Measurements from ENCODE around the gene GIT1. TPM values are rescaled to one million over a fixed set of nuclear protein-coding genes. Genes with fewer than 3 reads are reported as not detected.

GIT1 gene
- total and polyA plus RNA-seq, 2 experiments from 2014 or later = 15.9 to 60.9 TPM

DNA sequence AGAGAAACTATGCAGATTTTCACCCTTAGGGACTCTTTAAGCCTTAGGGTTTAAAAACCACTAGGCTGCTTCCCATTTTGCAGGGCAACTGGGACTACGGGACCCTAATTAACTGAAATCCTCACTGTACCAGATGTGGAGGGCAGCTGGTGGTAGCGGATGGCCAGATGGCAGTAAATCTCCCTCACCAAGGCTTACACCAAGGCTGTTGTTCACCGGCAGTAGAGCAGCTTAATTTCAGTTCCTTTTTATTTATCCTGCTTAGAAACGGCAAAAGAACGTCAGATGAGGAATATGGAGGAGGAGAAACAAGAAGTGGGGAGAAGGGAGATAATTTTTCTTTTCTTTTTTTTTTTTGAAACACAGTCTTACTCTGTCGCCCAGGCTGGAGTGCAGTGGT lies 29.1 kb downstream of the GIT1 start:
- no peak overlapping the region for H3K4me3 Mint-ChIP-seq
- no peak for TF ChIP-seq JUNB (IDR thresholded peaks at IDR 0.05; ENCODE audit: unreplicated experiment)
- TF ChIP-seq, protein P1, sequence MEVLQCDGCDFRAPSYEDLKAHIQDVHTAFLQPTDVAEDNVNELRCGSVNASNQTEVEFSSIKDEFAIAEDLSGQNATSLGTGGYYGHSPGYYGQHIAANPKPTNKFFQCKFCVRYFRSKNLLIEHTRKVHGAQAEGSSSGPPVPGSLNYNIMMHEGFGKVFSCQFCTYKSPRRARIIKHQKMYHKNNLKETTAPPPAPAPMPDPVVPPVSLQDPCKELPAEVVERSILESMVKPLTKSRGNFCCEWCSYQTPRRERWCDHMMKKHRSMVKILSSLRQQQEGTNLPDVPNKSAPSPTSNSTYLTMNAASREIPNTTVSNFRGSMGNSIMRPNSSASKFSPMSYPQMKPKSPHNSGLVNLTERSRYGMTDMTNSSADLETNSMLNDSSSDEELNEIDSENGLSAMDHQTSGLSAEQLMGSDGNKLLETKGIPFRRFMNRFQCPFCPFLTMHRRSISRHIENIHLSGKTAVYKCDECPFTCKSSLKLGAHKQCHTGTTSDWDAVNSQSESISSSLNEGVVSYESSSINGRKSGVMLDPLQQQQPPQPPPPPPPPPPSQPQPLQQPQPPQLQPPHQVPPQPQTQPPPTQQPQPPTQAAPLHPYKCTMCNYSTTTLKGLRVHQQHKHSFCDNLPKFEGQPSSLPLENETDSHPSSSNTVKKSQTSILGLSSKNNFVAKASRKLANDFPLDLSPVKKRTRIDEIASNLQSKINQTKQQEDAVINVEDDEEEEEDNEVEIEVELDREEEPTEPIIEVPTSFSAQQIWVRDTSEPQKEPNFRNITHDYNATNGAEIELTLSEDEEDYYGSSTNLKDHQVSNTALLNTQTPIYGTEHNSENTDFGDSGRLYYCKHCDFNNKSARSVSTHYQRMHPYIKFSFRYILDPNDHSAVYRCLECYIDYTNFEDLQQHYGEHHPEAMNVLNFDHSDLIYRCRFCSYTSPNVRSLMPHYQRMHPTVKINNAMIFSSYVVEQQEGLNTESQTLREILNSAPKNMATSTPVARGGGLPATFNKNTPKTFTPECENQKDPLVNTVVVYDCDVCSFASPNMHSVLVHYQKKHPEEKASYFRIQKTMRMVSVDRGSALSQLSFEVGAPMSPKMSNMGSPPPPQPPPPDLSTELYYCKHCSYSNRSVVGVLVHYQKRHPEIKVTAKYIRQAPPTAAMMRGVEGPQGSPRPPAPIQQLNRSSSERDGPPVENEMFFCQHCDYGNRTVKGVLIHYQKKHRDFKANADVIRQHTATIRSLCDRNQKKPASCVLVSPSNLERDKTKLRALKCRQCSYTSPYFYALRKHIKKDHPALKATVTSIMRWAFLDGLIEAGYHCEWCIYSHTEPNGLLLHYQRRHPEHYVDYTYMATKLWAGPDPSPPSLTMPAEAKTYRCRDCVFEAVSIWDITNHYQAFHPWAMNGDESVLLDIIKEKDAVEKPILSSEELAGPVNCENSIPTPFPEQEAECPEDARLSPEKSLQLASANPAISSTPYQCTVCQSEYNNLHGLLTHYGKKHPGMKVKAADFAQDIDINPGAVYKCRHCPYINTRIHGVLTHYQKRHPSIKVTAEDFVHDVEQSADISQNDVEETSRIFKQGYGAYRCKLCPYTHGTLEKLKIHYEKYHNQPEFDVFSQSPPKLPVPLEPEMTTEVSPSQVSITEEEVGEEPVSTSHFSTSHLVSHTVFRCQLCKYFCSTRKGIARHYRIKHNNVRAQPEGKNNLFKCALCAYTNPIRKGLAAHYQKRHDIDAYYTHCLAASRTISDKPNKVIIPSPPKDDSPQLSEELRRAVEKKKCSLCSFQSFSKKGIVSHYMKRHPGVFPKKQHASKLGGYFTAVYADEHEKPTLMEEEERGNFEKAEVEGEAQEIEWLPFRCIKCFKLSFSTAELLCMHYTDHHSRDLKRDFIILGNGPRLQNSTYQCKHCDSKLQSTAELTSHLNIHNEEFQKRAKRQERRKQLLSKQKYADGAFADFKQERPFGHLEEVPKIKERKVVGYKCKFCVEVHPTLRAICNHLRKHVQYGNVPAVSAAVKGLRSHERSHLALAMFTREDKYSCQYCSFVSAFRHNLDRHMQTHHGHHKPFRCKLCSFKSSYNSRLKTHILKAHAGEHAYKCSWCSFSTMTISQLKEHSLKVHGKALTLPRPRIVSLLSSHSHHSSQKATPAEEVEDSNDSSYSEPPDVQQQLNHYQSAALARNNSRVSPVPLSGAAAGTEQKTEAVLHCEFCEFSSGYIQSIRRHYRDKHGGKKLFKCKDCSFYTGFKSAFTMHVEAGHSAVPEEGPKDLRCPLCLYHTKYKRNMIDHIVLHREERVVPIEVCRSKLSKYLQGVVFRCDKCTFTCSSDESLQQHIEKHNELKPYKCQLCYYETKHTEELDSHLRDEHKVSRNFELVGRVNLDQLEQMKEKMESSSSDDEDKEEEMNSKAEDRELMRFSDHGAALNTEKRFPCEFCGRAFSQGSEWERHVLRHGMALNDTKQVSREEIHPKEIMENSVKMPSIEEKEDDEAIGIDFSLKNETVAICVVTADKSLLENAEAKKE (CRISPR knock-in tag; IDR thresholded peaks at IDR 0.05) = no peak
- no peak for TF ChIP-seq POLR2AphosphoS5 (IDR thresholded peaks at IDR 0.05; ENCODE audit: low read depth)
- no peak for TF ChIP-seq ZNF114 (CRISPR knock-in tag; IDR thresholded peaks at IDR 0.05)
- no peak for TF ChIP-seq EZH2phosphoT487 (IDR thresholded peaks at IDR 0.05; ENCODE audit: unreplicated experiment)
- TF ChIP-seq, protein P2, sequence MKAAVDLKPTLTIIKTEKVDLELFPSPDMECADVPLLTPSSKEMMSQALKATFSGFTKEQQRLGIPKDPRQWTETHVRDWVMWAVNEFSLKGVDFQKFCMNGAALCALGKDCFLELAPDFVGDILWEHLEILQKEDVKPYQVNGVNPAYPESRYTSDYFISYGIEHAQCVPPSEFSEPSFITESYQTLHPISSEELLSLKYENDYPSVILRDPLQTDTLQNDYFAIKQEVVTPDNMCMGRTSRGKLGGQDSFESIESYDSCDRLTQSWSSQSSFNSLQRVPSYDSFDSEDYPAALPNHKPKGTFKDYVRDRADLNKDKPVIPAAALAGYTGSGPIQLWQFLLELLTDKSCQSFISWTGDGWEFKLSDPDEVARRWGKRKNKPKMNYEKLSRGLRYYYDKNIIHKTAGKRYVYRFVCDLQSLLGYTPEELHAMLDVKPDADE (IDR thresholded peaks at IDR 0.05) = no peak
- TF ChIP-seq, protein P3, sequence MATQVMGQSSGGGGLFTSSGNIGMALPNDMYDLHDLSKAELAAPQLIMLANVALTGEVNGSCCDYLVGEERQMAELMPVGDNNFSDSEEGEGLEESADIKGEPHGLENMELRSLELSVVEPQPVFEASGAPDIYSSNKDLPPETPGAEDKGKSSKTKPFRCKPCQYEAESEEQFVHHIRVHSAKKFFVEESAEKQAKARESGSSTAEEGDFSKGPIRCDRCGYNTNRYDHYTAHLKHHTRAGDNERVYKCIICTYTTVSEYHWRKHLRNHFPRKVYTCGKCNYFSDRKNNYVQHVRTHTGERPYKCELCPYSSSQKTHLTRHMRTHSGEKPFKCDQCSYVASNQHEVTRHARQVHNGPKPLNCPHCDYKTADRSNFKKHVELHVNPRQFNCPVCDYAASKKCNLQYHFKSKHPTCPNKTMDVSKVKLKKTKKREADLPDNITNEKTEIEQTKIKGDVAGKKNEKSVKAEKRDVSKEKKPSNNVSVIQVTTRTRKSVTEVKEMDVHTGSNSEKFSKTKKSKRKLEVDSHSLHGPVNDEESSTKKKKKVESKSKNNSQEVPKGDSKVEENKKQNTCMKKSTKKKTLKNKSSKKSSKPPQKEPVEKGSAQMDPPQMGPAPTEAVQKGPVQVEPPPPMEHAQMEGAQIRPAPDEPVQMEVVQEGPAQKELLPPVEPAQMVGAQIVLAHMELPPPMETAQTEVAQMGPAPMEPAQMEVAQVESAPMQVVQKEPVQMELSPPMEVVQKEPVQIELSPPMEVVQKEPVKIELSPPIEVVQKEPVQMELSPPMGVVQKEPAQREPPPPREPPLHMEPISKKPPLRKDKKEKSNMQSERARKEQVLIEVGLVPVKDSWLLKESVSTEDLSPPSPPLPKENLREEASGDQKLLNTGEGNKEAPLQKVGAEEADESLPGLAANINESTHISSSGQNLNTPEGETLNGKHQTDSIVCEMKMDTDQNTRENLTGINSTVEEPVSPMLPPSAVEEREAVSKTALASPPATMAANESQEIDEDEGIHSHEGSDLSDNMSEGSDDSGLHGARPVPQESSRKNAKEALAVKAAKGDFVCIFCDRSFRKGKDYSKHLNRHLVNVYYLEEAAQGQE (IDR thresholded peaks at IDR 0.05; ENCODE audit: unreplicated experiment) = no peak
- no peak overlapping the region for H3K4me2 ChIP-seq
- no peak overlapping the region for H2AFZ ChIP-seq
- no peak overlapping the region for H3K27ac Mint-ChIP-seq
- peaks cover 2% of the 10 kb centered on the region; the same call in 1 of the 3 replicates for H3K4me1 Mint-ChIP-seq
- H3K27ac ChIP-seq (ENCODE audit: low read depth) = no peak overlapping the region
- H3K9me2 ChIP-seq (ENCODE audit: insufficient read depth) = no peaks in the 10 kb centered on the region
- peaks cover 16% of the 10 kb centered on the region for H3K27me3 ChIP-seq (ENCODE audit: insufficient read depth)
- H3K36me3 Mint-ChIP-seq (ENCODE audit: low read depth) = no peaks in the 10 kb centered on the region; the same call in 2 of the 3 replicates
- no peaks in the 10 kb centered on the region; the same call in 1 of the 2 replicates for H3F3A ChIP-seq (replicated peaks; ENCODE audit: low read depth)
- H3K9me3 Mint-ChIP-seq = no peaks in the 10 kb centered on the region
- H3K79me2 ChIP-seq (replicated peaks; ENCODE audit: insufficient read depth) = no peaks in the 10 kb centered on the region
- peaks cover 6% of the 10 kb centered on the region for H4K20me1 ChIP-seq (replicated peaks; ENCODE audit: insufficient read depth)
- H3K27me3 Mint-ChIP-seq (ENCODE audit: insufficient read depth, low read depth, poor library complexity) = peaks cover 22% of the 10 kb centered on the region
- no peak for ATAC-seq
- peaks cover under 1% of the 10 kb centered on the region; the same call in 1 of the 2 replicates for H3K4me1 ChIP-seq (ENCODE audit: insufficient read depth)
- no peaks in the 10 kb centered on the region for H3K36me3 ChIP-seq (ENCODE audit: insufficient read depth)
- DNase-seq (ENCODE audit: low spot score) = no peak
- H3K4me3 ChIP-seq = no peak overlapping the region

Measured in GM23338 (cell line).